PC-9 (cell line): ENCODE measurements around the gene DDX39B. TPM values are rescaled to one million over a fixed set of nuclear protein-coding genes. Genes with fewer than 3 reads are reported as not detected.

Source experiments
- BruUV-seq: library from RNA; stranded (reverse); fragments of 400-500 nt; replicated peaks from 2 replicates; lab custom pipeline; 2021; lab: Mats Ljungman, UMichigan
- CTCF ChIA-PET: fragments of 300-600 bp; sonication (Branson Sonifier 250); formaldehyde crosslinking; loops from one replicate; lab custom pipeline; 2022; ENCODE audit warnings: antibody characterized with exemption; lab: Charles Lee
- POLR2A ChIA-PET: fragments of 300-600 bp; sonication (Branson Sonifier 250); formaldehyde crosslinking; loops from one replicate; lab custom pipeline; 2022; ENCODE audit warnings: antibody characterized with exemption; ENCODE audit not compliant: unreplicated experiment; lab: Charles Lee
- DNase-seq, 2 experiments: peaks; one replicate each; pipeline versions ENCODE4 v3.0.0 to v3.0.0-alpha.2; 2015 to 2022; ENCODE audit warnings: mixed read lengths in 1 of 2
- H2AFZ ChIP-seq: fragments of 200-600 bp; sonication (generic); 2 replicates; pipeline ENCODE4 v1.8.1; 2017; ENCODE audit warnings: antibody characterized with exemption
- H3F3A ChIP-seq: fragments of 200-600 bp; sonication (generic); 2 replicates; pipeline ENCODE4 v1.8.1; 2017; ENCODE audit warnings: antibody characterized with exemption, mild to moderate bottlenecking, low read depth; ENCODE audit not compliant: insufficient read depth
- H3K27ac ChIP-seq: fragments of 200-600 bp; sonication (generic); 2 replicates; pipeline ENCODE4 v1.6.1; 2016; ENCODE audit warnings: mixed run types
- H3K27me3 ChIP-seq: fragments of 200-600 bp; sonication (generic); 2 replicates; pipeline ENCODE4 v1.6.1; 2016; ENCODE audit warnings: low read depth, mixed run types; ENCODE audit not compliant: insufficient read depth
- H3K36me3 ChIP-seq: fragments of 200-600 bp; sonication (generic); 2 replicates; pipeline ENCODE4 v1.6.1; 2016; ENCODE audit warnings: low read depth, mixed run types
- H3K4me1 ChIP-seq: fragments of 200-600 bp; sonication (generic); replicated peaks from 2 replicates; pipeline ENCODE4 v1.6.1; 2016; ENCODE audit warnings: mixed run types; ENCODE audit not compliant: insufficient read depth
- H3K4me2 ChIP-seq: fragments of 200-600 bp; sonication (generic); 2 replicates; pipeline ENCODE4 v1.6.1; 2017; ENCODE audit warnings: mixed run types
- H3K4me3 ChIP-seq: fragments of 200-600 bp; sonication (generic); 2 replicates; pipeline ENCODE4 v1.6.1; 2016; ENCODE audit warnings: mixed run types
- H3K79me2 ChIP-seq: fragments of 200-600 bp; sonication (generic); 2 replicates; pipeline ENCODE4 v1.6.1; 2017; ENCODE audit warnings: low read depth, mixed run types
- H3K9me2 ChIP-seq: fragments of 200-600 bp; sonication (generic); 2 replicates; pipeline ENCODE4 v1.8.1; 2017; ENCODE audit warnings: mild to moderate bottlenecking; ENCODE audit not compliant: insufficient read depth
- H3K9me3 ChIP-seq: fragments of 200-600 bp; sonication (generic); 2 replicates; pipeline ENCODE4 v1.8.1; 2016; ENCODE audit warnings: low read depth; ENCODE audit not compliant: insufficient read depth
- H4K20me1 ChIP-seq: fragments of 200-600 bp; sonication (generic); 2 replicates; pipeline ENCODE4 v1.8.1; 2017; ENCODE audit not compliant: insufficient read depth
- EZH2 ChIP-seq: fragments of 200-600 bp; sonication (generic); IDR thresholded peaks from 2 replicates; pipeline ENCODE4 v1.8.0; 2017; ENCODE audit warnings: antibody characterized with exemption, low read depth
- intact Hi-C: fragments of 100-400 bp; cut with micrococcal nuclease; formaldehyde crosslinking; loops from one replicate; pipeline ENCODE4 v1.10.0; 2022; ENCODE audit not compliant: unreplicated experiment
- total RNA-seq: library from RNA; stranded (reverse); gene quantifications from 2 replicates; pipeline ENCODE4 v1.2.3, GENCODE V29; 2021
- TF ChIP-seq, protein P1 (sequence below): fragments of 200-600 bp; sonication (generic); conservative IDR thresholded peaks from 2 replicates; pipeline ENCODE4 v1.6.1; 2017; ENCODE audit warnings: mixed run types, antibody characterized with exemption, mild to moderate bottlenecking, moderate library complexity

DDX39B gene
- total RNA-seq, 1 experiment from 2014 or later = 383 TPM

- Histone ChIP-seq H3F3A (peaks cover 45% of the 10 kb centered on the region; the same call in 1 of the 2 replicates), H4K20me1 (peaks cover 56% of the 10 kb centered on the region), H3K9me3 (no peaks in the 10 kb centered on the region), H3K27ac (peak overlapping the region; percentile 95), H3K36me3 (peaks cover 41% of the 10 kb centered on the region), H3K4me2 (peak overlapping the region; percentile 76), H3K4me1 (peaks cover 29% of the 10 kb centered on the region), H2AFZ (no peak overlapping the region), H3K4me3 (peak overlapping the region; percentile 75), H3K79me2 (peaks cover 70% of the 10 kb centered on the region), H3K9me2 (no peaks in the 10 kb centered on the region), H3K27me3 (no peaks in the 10 kb centered on the region)
- BruUV-seq = no TSS peak
- ChIA-PET CTCF (no interaction called here), POLR2A (interaction anchor here (0.6 to 0.7 kb wide), 4 partner anchors 9 to 139 kb away, joined by 4 to 5 read pairs (median 4); no protein-coding TSS in a partner anchor)
- no peak for DNase-seq
- intact Hi-C loops = loop anchor here (1.0 to 10.0 kb wide), 4 partner anchors 42 to 654 kb away; partner anchors contain the start of genes CLIC1, GPSM3, HSPA1B and MICB
- TF ChIP-seq, protein P1, sequence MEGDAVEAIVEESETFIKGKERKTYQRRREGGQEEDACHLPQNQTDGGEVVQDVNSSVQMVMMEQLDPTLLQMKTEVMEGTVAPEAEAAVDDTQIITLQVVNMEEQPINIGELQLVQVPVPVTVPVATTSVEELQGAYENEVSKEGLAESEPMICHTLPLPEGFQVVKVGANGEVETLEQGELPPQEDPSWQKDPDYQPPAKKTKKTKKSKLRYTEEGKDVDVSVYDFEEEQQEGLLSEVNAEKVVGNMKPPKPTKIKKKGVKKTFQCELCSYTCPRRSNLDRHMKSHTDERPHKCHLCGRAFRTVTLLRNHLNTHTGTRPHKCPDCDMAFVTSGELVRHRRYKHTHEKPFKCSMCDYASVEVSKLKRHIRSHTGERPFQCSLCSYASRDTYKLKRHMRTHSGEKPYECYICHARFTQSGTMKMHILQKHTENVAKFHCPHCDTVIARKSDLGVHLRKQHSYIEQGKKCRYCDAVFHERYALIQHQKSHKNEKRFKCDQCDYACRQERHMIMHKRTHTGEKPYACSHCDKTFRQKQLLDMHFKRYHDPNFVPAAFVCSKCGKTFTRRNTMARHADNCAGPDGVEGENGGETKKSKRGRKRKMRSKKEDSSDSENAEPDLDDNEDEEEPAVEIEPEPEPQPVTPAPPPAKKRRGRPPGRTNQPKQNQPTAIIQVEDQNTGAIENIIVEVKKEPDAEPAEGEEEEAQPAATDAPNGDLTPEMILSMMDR = no peak
- no peak for TF ChIP-seq EZH2
Observed at GRCh38 chr6:31540640-31541039, 1.2 kb downstream of the DDX39B start.

DNA sequence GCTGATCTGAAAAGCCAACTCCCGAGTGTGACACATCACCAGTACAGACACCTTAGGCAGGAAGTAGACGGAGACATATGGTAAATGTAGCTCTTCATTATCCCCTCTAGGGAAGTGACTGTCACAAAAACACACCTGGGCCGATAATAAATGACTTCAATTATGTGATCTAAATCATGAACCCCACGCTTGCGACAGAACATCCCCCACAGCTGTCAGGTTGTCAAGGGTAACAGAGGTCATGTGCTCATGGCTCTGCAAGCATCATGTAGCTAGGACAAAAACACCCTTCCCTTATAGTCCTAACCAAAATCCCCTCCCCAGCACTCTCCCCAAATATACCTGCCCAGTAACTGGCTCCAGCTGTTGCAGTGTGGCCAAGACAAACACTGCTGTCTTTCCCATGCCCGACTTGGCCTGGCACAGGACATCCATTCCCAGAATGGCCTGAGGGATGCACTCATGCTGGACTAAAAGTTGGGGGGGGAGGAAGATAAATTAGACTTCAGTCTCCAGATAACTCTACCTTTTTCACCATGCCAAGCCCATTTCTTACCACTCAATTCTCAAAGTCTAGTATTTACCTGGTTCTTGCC, 2.9 kb downstream of the DDX39B start:
- Histone ChIP-seq H3K79me2 (peaks cover 76% of the 10 kb centered on the region), H3K27ac (no peak overlapping the region), H3K4me2 (peak overlapping the region; percentile 76), H2AFZ (no peak overlapping the region), H3F3A (peaks cover 61% of the 10 kb centered on the region; the same call in 1 of the 2 replicates), H3K4me3 (peak overlapping the region; percentile 75; the same call in 1 of the 2 replicates), H3K9me2 (no peaks in the 10 kb centered on the region), H3K9me3 (no peaks in the 10 kb centered on the region), H3K4me1 (peaks cover 29% of the 10 kb centered on the region), H3K36me3 (peaks cover 51% of the 10 kb centered on the region), H4K20me1 (peaks cover 70% of the 10 kb centered on the region), H3K27me3 (no peaks in the 10 kb centered on the region)
- TF ChIP-seq, protein P1 = no peak
- no peak for TF ChIP-seq EZH2
- no peak for DNase-seq
- ChIA-PET POLR2A (no interaction called here), CTCF (no interaction called here)
- no TSS peak for BruUV-seq
- intact Hi-C loops = no loop called here

GRCh38 chr6:31535538-31536324, 6.1 kb downstream of the DDX39B start:
- intact Hi-C loops = no loop called here
- no peaks in the 10 kb centered on the region for H3K27me3 ChIP-seq
- no peak overlapping the region for H3K27ac ChIP-seq
- BruUV-seq = no TSS peak
- no peak overlapping the region for H3K4me2 ChIP-seq
- no peaks in the 10 kb centered on the region for H3K9me2 ChIP-seq
- H2AFZ ChIP-seq = no peak overlapping the region
- CTCF ChIA-PET = no interaction called here
- TF ChIP-seq, protein P1 = no peak
- TF ChIP-seq EZH2 = no peak
- POLR2A ChIA-PET = no interaction called here
- no peak for DNase-seq
- peaks cover 21% of the 10 kb centered on the region for H3K4me1 ChIP-seq
- peaks cover 77% of the 10 kb centered on the region for H3K36me3 ChIP-seq
- peaks cover 95% of the 10 kb centered on the region for H4K20me1 ChIP-seq
- peaks cover 58% of the 10 kb centered on the region for H3K79me2 ChIP-seq
- no peak overlapping the region for H3K4me3 ChIP-seq
- no peaks in the 10 kb centered on the region for H3K9me3 ChIP-seq
- H3F3A ChIP-seq = peaks cover 69% of the 10 kb centered on the region
